K562 (cell line): Measurements from ENCODE around the gene PRSS48.

Experiments
- EP300 ChIP-seq: IDR thresholded peaks from 2 replicates; pipeline ENCODE4 v1.6.1; 2012; ENCODE audit warnings: low read length, improper control_type of control experiment
- FOXJ3 ChIP-seq: sonication (generic); formaldehyde crosslinking; IDR thresholded peaks from 2 replicates; pipeline ENCODE4 v1.4.0; 2020; ENCODE audit warnings: mild to moderate bottlenecking, missing genetic modification reagents
- HNRNPH1 ChIP-seq: fragments of 200-400 bp; formaldehyde crosslinking; optimal IDR thresholded peaks from 2 replicates; pipeline ENCODE3; 2017; ENCODE audit warnings: low read depth, mild to moderate bottlenecking, low read length, moderate library complexity
- POLR2A ChIP-seq: fragments of 450-650 bp; conservative IDR thresholded peaks from 2 replicates; pipeline ENCODE4 v1.6.1; 2016
- POLR2AphosphoS5 ChIP-seq: IDR thresholded peaks from 2 replicates; pipeline ENCODE4 v1.6.1; 2011; ENCODE audit warnings: mild to moderate bottlenecking, low read depth, low read length, moderate library complexity; ENCODE audit not compliant: control insufficient read depth, insufficient read depth
- SIN3A ChIP-seq, 2 experiments: fragments of 150-350 bp in 1 of 2; IDR thresholded peaks; 2 replicates each; pipeline ENCODE4 v1.6.1; 2011 to 2016; ENCODE audit warnings: borderline replicate concordance in 2 of 2, low read depth in 2 of 2, low read length in 2 of 2, mild to moderate bottlenecking in 2 of 2, moderate library complexity in 2 of 2; ENCODE audit not compliant: control insufficient read depth in 1 of 2
- TOE1 ChIP-seq, 2 experiments: fragments of 450-650 bp in 1 of 2; sonication (generic) in 1 of 2; formaldehyde crosslinking in 1 of 2; IDR thresholded peaks; 2 replicates each; pipeline versions ENCODE4 v1.7.1 to v1.8.0; 2016 to 2022; ENCODE audit warnings: borderline replicate concordance in 2 of 2, mild to moderate bottlenecking in 2 of 2, antibody characterized with exemption in 1 of 2, inconsistent platforms in 1 of 2, low read depth in 1 of 2, missing genetic modification reagents in 1 of 2, moderate library complexity in 1 of 2
- ZNF133 ChIP-seq: fragments of 250-450 bp; sonication (Bioruptor Pico); IDR thresholded peaks from 2 replicates; pipeline ENCODE4 v1.4.0; 2020; ENCODE audit warnings: mild to moderate bottlenecking
- ZNF232 ChIP-seq: sonication (generic); formaldehyde crosslinking; IDR thresholded peaks from 2 replicates; pipeline ENCODE4 v1.8.0; 2022; ENCODE audit warnings: mild to moderate bottlenecking, missing genetic modification reagents
- ZNF263 ChIP-seq: sonication (generic); formaldehyde crosslinking; IDR thresholded peaks from 2 replicates; pipeline ENCODE4 v1.8.0; 2022; ENCODE audit warnings: mild to moderate bottlenecking, missing genetic modification reagents, borderline replicate concordance
- ZNF274 ChIP-seq: IDR thresholded peaks from 2 replicates; pipeline ENCODE4 v1.6.1; 2011; ENCODE audit warnings: low read depth, mild to moderate bottlenecking, low read length, moderate library complexity, borderline replicate concordance
- TF ChIP-seq, protein P1 (sequence below): fragments of 150-350 bp; conservative IDR thresholded peaks from 2 replicates; pipeline ENCODE4 v1.6.1; 2014; ENCODE audit warnings: low read length

DNA sequence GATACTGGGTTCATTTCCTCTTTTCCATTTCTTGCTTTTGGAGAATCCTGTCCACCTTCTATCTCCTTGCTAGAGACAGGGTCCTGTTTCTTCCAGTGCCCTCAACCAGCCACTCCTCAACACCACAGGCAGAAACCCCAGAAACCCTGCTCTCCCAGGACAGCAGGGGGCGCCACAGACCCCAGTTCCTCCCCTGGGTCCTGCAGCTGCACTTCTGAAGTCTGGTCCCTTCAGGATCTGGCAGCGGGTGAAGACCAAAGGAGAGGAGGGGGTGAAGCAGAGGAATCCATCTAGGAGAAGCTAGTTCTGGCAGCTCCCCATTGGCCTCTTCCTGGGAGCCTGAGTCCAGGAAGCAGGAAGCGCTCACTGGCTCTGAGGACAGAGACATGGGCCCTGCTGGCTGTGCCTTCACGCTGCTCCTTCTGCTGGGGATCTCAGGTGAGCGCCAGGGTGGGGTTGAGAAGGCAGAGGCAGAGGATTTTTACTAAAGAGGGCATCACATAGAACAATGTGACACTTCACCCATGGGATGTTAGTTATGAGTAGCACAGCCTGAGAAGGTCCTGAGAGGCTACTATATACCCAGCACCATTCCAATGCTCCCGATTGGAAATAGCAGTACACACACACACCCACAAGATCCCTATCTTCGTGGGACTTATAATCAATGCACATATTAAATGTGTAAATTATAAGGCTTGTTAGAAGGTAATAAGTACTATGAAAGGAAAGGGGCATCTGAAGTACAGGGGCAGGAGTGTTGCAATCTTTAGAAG is at the start of gene PRSS48:
- TF ChIP-seq EP300 (no peak), TOE1 (IDR thresholded peaks at IDR 0.05; ENCODE audit: borderline replicate concordance) (no peak), TOE1 (CRISPR knock-in tag; IDR thresholded peaks at IDR 0.05; ENCODE audit: borderline replicate concordance, low read depth) (no peak), HNRNPH1 (no peak), FOXJ3 (CRISPR knock-in tag) (no peak), SIN3A (IDR thresholded peaks at IDR 0.05; ENCODE audit: borderline replicate concordance in 2 of 2, control insufficient read depth in 1 of 2, low read depth in 2 of 2, low read length in 2 of 2) (no peak), POLR2A (no peak), ZNF133 (CRISPR knock-in tag) (no peak), ZNF232 (CRISPR knock-in tag) (no peak), ZNF263 (no peak), POLR2AphosphoS5 (no peak), ZNF274 (no peak)
- TF ChIP-seq, protein P1, sequence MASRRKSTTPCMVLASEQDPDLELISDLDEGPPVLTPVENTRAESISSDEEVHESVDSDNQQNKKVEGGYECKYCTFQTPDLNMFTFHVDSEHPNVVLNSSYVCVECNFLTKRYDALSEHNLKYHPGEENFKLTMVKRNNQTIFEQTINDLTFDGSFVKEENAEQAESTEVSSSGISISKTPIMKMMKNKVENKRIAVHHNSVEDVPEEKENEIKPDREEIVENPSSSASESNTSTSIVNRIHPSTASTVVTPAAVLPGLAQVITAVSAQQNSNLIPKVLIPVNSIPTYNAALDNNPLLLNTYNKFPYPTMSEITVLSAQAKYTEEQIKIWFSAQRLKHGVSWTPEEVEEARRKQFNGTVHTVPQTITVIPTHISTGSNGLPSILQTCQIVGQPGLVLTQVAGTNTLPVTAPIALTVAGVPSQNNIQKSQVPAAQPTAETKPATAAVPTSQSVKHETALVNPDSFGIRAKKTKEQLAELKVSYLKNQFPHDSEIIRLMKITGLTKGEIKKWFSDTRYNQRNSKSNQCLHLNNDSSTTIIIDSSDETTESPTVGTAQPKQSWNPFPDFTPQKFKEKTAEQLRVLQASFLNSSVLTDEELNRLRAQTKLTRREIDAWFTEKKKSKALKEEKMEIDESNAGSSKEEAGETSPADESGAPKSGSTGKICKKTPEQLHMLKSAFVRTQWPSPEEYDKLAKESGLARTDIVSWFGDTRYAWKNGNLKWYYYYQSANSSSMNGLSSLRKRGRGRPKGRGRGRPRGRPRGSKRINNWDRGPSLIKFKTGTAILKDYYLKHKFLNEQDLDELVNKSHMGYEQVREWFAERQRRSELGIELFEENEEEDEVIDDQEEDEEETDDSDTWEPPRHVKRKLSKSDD: no peak
